GM12891 (cell line): ENCODE measurements around the gene LMCD1.

ENCODE experiments used
- DNase-seq: peaks from one replicate; pipeline ENCODE4 v3.0.0; 2011; ENCODE audit warnings: low spot score; ENCODE audit not compliant: insufficient read length
- FAIRE-seq: peaks from 2 replicates; lab custom pipeline; 2011; peaks lifted over from hg19 to GRCh38; lab: Jason Lieb, UNC
- PAX5 ChIP-seq: IDR thresholded peaks from 2 replicates; pipeline ENCODE4 v1.6.1; 2011; ENCODE audit warnings: low read length, moderate library complexity, mild to moderate bottlenecking; ENCODE audit not compliant: insufficient read depth, severe bottlenecking
- POLR2A ChIP-seq: IDR thresholded peaks from 2 replicates; pipeline ENCODE4 v1.6.1; 2011; ENCODE audit warnings: low read depth, low read length, control low read depth
- POLR2AphosphoS5 ChIP-seq: IDR thresholded peaks from 2 replicates; pipeline ENCODE4 v1.6.1; 2011; ENCODE audit warnings: low read depth, low read length, control low read depth
- POU2F2 ChIP-seq: IDR thresholded peaks from 2 replicates; pipeline ENCODE4 v1.6.1; 2011; ENCODE audit warnings: low read depth, mild to moderate bottlenecking, control low read depth, low read length, moderate library complexity
- SPI1 ChIP-seq: IDR thresholded peaks from 2 replicates; pipeline ENCODE4 v1.6.1; 2011; ENCODE audit warnings: low read depth, low read length, control low read depth
- TAF1 ChIP-seq: IDR thresholded peaks from 2 replicates; pipeline ENCODE4 v1.6.1; 2011; ENCODE audit warnings: low read depth, low read length, control low read depth

The LMCD1 gene

GRCh38 chr3:8482960-8483665 lies 18.5 kb upstream of the LMCD1 start:
- DNase-seq (no peak), FAIRE-seq (no peak)
- TF ChIP-seq POLR2A, result no peak

GRCh38 chr3:8484409-8485140 lies 17.0 kb upstream of the LMCD1 start:
- no peak for DNase-seq
- no peak for TF ChIP-seq SPI1
- FAIRE-seq, result no peak

- no peak for TF ChIP-seq PAX5
- no peak for TF ChIP-seq POLR2AphosphoS5
- TF ChIP-seq SPI1, result no peak
- no peak for TF ChIP-seq POLR2A
- DNase-seq (no peak), FAIRE-seq (no peak)
These were observed 16.3 kb upstream of the LMCD1 start for GRCh38 chr3:8485141-8485870.

- no peak for TF ChIP-seq POLR2AphosphoS5
- no peak for TF ChIP-seq POLR2A
- TF ChIP-seq POU2F2, result no peak
- no peak for TF ChIP-seq PAX5
- TF ChIP-seq TAF1, result no peak
- TF ChIP-seq SPI1, result no peak
- DNase-seq (no peak), FAIRE-seq (no peak)
These were observed 15.7 kb upstream of the LMCD1 start for GRCh38 chr3:8485943-8486342.

GRCh38 chr3:8486434-8486833 lies 15.2 kb upstream of the LMCD1 start:
- TF ChIP-seq POLR2AphosphoS5, result no peak
- DNase-seq, result no peak
- FAIRE-seq, result no peak

GRCh38 chr3:8486936-8487335 lies 14.7 kb upstream of the LMCD1 start:
- DNase-seq (no peak), FAIRE-seq (no peak)
- no peak for TF ChIP-seq SPI1
- no peak for TF ChIP-seq TAF1
- no peak for TF ChIP-seq POU2F2
- no peak for TF ChIP-seq POLR2AphosphoS5
- TF ChIP-seq POLR2A, result no peak
- TF ChIP-seq PAX5, result no peak

GRCh38 chr3:8488411-8488810 lies 13.2 kb upstream of the LMCD1 start:
- FAIRE-seq, result no peak
- TF ChIP-seq SPI1, result no peak
- no peak for TF ChIP-seq POLR2A
- TF ChIP-seq TAF1, result no peak
- no peak for TF ChIP-seq POLR2AphosphoS5
- TF ChIP-seq POU2F2, result no peak
- TF ChIP-seq PAX5, result no peak
- no peak for DNase-seq

- DNase-seq, result no peak
- no peak for TF ChIP-seq PAX5
- TF ChIP-seq SPI1, result no peak
- TF ChIP-seq POLR2A, result no peak
- no peak for TF ChIP-seq POLR2AphosphoS5
- TF ChIP-seq TAF1, result no peak
- TF ChIP-seq POU2F2, result no peak
- FAIRE-seq, result no peak
These were observed 12.7 kb upstream of the LMCD1 start for GRCh38 chr3:8488877-8489276.

- FAIRE-seq, result no peak
- TF ChIP-seq SPI1, result no peak
- TF ChIP-seq PAX5, result no peak
- no peak for TF ChIP-seq TAF1
- no peak for TF ChIP-seq POLR2A
- TF ChIP-seq POLR2AphosphoS5, result no peak
- no peak for TF ChIP-seq POU2F2
These were observed 12.3 kb upstream of the LMCD1 start for GRCh38 chr3:8489278-8489792.

GRCh38 chr3:8490079-8490552 lies 11.5 kb upstream of the LMCD1 start:
- FAIRE-seq, result no peak
- DNase-seq, result no peak
- no peak for TF ChIP-seq SPI1
- TF ChIP-seq POU2F2, result no peak
- no peak for TF ChIP-seq PAX5

More at GRCh38 chr3:8489278-8489792, 12.3 kb upstream of the LMCD1 start:
- no peak for DNase-seq
